ENCODE measurements around the gene ELL2.

The ELL2 gene

GRCh38 chr5:95961617-95962474 is at the start of gene ELL2:
ELL2 (minus strand) TSS chr5:95961851; CDS start chr5:95961721, 130 bp downstream.
- peak; percentile 99 for DNase-seq

- DNase-seq, result no peak
Observed at GRCh38 chr5:96008987-96009647, 47.5 kb upstream of the ELL2 start.

- no peak for DNase-seq
Observed at GRCh38 chr5:96008487-96008886, 46.8 kb upstream of the ELL2 start.

GRCh38 chr5:96007051-96007450 is 45.4 kb upstream of the ELL2 start:
- no peak for DNase-seq

- no peak for DNase-seq
Observed at GRCh38 chr5:96006291-96006690, 44.6 kb upstream of the ELL2 start.

- DNase-seq, result no peak
Observed at GRCh38 chr5:96004754-96005153, 43.1 kb upstream of the ELL2 start.

- no peak for DNase-seq
Observed at GRCh38 chr5:96004087-96004486, 42.4 kb upstream of the ELL2 start.

GRCh38 chr5:96001262-96001661 is 39.6 kb upstream of the ELL2 start:
- DNase-seq, result no peak

GRCh38 chr5:96000308-96000707 is 38.7 kb upstream of the ELL2 start:
- no peak for DNase-seq

GRCh38 chr5:95996904-95997723 is 35.5 kb upstream of the ELL2 start:
- no peak for DNase-seq

- DNase-seq, result no peak
Observed at GRCh38 chr5:95995962-95996489, 34.4 kb upstream of the ELL2 start.

- DNase-seq, result no peak
Observed at GRCh38 chr5:95993776-95994175, 32.1 kb upstream of the ELL2 start.

- DNase-seq, result peak; percentile 55
Observed at GRCh38 chr5:95993266-95993665, 31.6 kb upstream of the ELL2 start.

GRCh38 chr5:95989283-95990048 is 27.8 kb upstream of the ELL2 start:
- no peak for DNase-seq

- no peak for DNase-seq
Observed at GRCh38 chr5:95988877-95989276, 27.2 kb upstream of the ELL2 start.

GRCh38 chr5:95988094-95988493 is 26.4 kb upstream of the ELL2 start:
- no peak for DNase-seq

- DNase-seq, result no peak
Observed at GRCh38 chr5:95986937-95987520, 25.4 kb upstream of the ELL2 start.

- DNase-seq, result no peak
Observed at GRCh38 chr5:95986001-95986400, 24.4 kb upstream of the ELL2 start.

GRCh38 chr5:95985249-95985648 is 23.6 kb upstream of the ELL2 start:
- no peak for DNase-seq

- DNase-seq, result no peak
Observed at GRCh38 chr5:95984287-95984938, 22.8 kb upstream of the ELL2 start.

GRCh38 chr5:95983509-95983908 is 21.9 kb upstream of the ELL2 start:
- DNase-seq, result no peak
